ENCODE measurements around the gene IBA57. TPM values are rescaled to one million over a fixed set of nuclear protein-coding genes. Genes with fewer than 3 reads are reported as not detected.

Gene IBA57
- total RNA-seq, 1 experiment from 2014 or later: 4.4 TPM

DNA sequence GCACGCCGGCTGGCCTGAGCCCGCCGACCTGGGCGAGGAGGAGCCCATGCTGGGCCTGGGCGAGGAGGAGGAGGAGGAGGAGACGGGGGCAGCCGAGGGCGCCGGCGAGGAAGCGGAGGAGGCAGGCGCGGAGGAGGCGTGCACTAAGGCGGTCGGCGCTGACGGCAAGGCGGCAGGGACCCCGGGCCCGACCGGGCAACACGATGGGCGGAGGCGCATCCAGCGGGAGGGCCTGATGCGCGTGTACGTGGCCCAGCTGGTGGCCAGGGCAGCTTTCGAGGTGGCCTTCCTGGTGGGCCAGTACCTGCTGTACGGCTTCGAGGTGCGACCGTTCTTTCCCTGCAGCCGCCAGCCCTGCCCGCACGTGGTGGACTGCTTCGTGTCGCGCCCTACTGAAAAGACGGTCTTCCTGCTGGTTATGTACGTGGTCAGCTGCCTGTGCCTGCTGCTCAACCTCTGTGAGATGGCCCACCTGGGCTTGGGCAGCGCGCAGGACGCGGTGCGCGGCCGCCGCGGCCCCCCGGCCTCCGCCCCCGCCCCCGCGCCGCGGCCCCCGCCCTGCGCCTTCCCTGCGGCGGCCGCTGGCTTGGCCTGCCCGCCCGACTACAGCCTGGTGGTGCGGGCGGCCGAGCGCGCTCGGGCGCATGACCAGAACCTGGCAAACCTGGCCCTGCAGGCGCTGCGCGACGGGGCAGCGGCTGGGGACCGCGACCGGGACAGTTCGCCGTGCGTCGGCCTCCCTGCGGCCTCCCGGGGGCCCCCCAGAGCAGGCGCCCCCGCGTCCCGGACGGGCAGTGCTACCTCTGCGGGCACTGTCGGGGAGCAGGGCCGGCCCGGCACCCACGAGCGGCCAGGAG, 7.2 kb upstream of the IBA57 start:
- Histone ChIP-seq H3K4me1 (peaks cover 9% of the 10 kb centered on the region), H3K27ac (no peak overlapping the region), H3K27me3 (no peaks in the 10 kb centered on the region), H3K36me3 (no peaks in the 10 kb centered on the region), H3K9me3 (replicated peaks) (no peaks in the 10 kb centered on the region), H3K4me3 (no peak overlapping the region)
- no peak for DNase-seq

DNA sequence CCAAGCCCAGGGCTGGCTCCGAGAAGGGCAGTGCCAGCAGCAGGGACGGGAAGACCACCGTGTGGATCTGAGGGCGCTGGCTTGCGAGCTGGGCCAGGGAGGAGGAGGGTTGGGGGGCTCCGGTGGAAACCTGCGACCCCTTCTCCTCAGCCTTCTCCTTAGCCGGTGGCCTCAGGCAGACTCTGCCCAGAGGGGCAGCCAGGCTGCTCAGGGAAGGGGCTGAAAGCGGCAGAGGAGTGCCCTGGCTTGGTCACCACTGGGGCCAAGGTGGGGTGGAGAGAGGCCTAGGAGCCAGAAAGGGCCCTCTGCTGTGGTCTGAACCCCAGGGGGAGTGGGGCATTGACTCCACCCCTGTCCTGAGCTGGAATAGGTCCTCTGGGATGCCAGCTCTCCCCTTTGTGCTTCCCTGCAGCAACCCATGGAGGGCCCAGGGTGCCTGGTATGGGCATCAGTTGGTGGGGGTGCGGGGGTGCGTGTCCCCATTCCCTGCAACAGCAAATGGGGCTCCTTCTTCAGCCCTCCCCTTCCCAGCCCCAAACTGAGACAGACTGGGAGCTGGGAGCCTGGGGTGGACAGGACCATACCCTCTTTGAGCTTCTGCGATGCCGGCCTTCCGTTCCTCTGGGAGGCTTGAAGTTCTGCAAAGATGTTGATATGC, 6.5 kb upstream of the IBA57 start:
- Histone ChIP-seq H3K27ac (no peak overlapping the region), H3K27me3 (no peaks in the 10 kb centered on the region), H3K4me3 (no peak overlapping the region), H3K4me1 (peaks cover 9% of the 10 kb centered on the region), H3K9me3 (replicated peaks) (no peaks in the 10 kb centered on the region), H3K36me3 (no peaks in the 10 kb centered on the region)
- DNase-seq: no peak

DNA sequence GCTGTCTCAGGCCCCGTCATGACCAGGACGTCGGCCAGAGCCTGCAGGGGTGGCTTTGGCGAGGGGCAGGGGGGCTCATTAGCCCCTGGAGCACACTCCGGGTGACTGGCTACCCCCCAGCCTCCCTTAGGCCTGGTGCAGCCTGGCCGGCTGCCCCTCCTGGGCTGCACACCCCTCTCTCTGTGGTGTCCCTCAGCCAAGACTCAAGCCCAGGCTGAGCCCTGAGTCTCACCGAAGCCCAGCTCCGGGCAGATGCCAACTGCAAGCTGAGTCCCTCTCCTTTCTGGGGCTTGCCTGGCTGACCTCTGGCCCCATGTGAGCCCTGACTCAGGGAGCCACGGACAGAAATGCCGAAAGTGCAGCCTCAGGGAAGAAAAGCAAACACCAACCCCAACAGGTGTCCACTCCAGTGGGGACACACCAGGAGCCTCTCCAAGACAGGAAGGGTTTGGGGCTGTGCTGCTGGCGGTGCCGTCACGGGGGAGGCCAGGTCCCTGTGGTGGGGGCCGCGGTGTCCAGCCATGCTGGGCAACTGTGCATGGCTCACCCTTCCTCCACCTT, 5.3 kb upstream of the IBA57 start:
- peak in 1 of 2 experiments; percentile 34 for DNase-seq
- no peaks in the 10 kb centered on the region for H3K36me3 ChIP-seq
- H3K9me3 ChIP-seq (replicated peaks): no peaks in the 10 kb centered on the region
- no peak overlapping the region for H3K27ac ChIP-seq
- H3K4me3 ChIP-seq: no peak overlapping the region
- no peaks in the 10 kb centered on the region for H3K27me3 ChIP-seq
- peaks cover 9% of the 10 kb centered on the region for H3K4me1 ChIP-seq

GRCh38 chr1:228161362-228161761, 4.2 kb upstream of the IBA57 start:
- Histone ChIP-seq H3K4me3 (no peak overlapping the region), H3K27me3 (no peaks in the 10 kb centered on the region), H3K27ac (no peak overlapping the region), H3K4me1 (peaks cover 9% of the 10 kb centered on the region), H3K9me3 (replicated peaks) (no peaks in the 10 kb centered on the region), H3K36me3 (no peaks in the 10 kb centered on the region)
- DNase-seq: no peak

DNA sequence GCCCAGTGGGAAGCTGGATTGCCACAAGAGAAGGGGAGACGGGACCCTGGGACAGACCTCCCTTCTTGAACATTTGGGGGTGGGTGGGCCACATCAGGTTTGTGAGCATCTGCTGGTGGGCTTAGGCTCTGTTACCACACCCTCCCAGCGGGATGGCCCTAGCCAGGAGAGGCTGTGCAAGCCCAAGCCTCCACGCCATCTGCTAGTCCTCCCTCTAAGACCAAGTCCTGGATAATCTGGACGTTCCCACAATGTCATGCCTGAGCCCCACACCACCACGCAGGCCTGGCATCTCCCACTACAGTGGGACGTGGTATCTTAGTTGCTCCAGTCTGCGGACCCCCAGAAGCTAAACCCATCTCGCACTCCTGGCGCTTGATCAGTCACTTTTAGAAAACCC, 3.7 kb upstream of the IBA57 start:
- DNase-seq: no peak
- H3K27me3 ChIP-seq: no peaks in the 10 kb centered on the region

DNA sequence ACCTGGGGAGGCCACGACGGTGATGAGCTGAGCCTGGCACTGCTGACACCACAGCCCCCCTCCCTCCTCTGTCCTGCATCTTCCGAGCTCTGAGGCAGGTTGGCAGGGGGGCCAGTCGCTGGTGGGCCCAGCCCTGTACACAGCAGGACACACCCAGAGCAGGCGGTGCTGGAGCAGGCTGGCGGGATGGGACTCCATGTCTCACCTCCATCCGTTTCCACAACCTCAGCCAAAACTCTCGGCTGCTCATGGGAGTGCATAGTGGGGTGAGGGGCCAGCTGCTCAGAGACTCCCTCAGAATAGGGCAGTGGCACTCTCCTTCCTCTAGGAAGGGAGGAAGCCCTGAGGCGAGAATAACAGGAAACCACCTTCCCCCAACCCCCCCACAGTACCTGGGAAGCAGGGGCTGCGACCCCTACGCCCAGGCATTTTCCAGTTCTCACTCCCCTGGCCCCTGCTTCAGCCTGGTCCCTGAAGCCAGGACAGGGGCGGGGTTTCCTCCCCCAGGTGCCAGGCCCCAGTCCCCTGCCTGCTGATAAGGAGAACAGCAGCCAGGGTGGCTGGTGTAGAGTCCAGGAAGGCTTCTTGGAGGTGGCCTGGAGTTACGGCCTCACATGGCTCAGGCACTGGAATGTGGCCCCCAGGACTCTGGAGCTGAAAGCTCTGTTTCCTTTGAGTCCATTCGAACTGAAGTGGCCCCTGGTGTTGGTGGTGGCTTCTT, 3.2 kb upstream of the IBA57 start:
- no peaks in the 10 kb centered on the region for H3K27me3 ChIP-seq
- no peak for DNase-seq
- H3K4me1 ChIP-seq: peaks cover 13% of the 10 kb centered on the region

More for the DNA sequence above, 3.7 kb upstream of the IBA57 start:
- peaks cover 12% of the 10 kb centered on the region for H3K4me1 ChIP-seq
- no peak overlapping the region for H3K27ac ChIP-seq
- no peak overlapping the region for H3K4me3 ChIP-seq
- no peaks in the 10 kb centered on the region for H3K9me3 ChIP-seq (replicated peaks)
- H3K36me3 ChIP-seq: no peaks in the 10 kb centered on the region

DNA sequence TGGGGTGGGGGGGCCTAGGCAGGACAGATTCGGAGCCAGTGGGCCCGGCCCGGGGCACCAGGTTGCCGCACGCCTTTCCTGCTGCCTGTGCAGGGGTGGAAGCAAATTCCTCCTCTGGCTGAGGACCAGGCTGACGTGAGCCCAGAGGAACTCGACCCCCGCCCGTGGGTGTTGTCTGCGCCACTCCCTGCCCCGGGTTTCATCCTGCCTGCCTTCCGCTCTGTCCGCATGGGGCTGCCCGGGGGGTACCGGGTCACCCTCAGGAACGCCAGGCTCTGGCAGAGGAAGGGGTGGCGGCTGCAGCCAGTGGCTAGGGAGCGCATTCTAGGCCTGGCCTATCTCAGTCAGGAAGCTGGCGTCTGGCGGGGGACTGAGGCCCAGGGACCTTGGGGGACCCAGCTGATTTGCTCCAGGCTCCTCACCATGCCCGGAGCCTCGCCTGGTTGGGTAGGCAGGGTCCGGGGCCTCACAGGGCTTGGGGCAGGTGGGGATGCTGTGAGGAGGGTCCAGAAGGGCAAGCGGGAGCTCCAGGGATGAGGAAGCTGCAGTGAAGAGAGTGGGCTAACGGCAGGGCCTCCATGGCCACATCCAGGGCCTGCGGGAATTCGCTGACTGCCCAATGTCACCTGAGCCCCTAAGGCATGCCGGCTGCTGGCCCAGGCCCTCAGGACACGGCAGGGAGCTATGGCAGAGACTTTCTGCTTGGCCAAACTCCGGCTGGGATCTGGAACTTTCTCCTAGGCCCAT, 2.4 kb upstream of the IBA57 start:
- Histone ChIP-seq H3K4me1 (peaks cover 13% of the 10 kb centered on the region), H3K27ac (no peak overlapping the region)

More for the DNA sequence above, 3.2 kb upstream of the IBA57 start:
- Histone ChIP-seq H3K9me3 (replicated peaks) (no peaks in the 10 kb centered on the region), H3K27ac (no peak overlapping the region), H3K36me3 (no peaks in the 10 kb centered on the region), H3K4me3 (no peak overlapping the region)

DNA sequence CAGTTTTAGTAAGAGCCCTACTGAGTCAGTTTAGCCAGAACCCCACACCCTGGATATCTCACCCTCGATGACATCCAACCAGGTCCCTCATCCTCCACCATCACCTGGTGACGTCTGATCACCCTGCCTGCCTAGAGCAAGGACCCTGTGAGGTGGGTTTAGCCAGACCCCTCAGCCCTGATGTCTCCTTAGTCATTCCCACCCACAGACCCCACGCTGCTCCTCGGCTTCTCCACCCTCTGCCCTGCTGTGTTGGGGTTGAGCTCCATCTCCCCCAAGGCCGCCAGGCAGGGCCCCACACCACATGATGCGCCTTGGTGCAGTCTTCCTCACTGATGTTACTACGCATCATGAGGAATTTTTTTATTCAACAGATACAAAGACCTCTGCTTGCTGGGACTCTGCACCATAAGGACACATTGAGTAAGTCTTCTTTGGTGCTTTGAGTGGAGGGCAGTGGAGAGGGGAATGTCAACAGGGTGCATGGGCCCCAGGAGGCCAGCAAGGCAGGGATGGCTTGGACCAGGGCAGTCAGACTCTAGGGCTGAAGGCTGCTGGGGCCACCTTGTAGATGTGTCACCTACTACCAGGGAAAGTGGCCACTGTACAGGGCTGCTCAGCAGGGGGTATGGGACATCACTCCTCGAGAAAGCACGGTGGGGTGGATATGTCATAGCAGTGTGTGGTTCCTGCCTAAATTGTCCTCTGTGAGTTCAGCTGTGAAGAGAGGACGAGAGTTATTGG, 1.7 kb upstream of the IBA57 start:
- DNase-seq: no peak
- H3K4me3 ChIP-seq: no peak overlapping the region
- H3K27ac ChIP-seq: no peak overlapping the region
- H3K36me3 ChIP-seq: no peaks in the 10 kb centered on the region
- H3K4me1 ChIP-seq: peaks cover 13% of the 10 kb centered on the region
- H3K9me3 ChIP-seq (replicated peaks): no peaks in the 10 kb centered on the region
- H3K27me3 ChIP-seq: no peaks in the 10 kb centered on the region

More for the DNA sequence above, 2.4 kb upstream of the IBA57 start:
- Histone ChIP-seq H3K4me3 (no peak overlapping the region), H3K36me3 (no peaks in the 10 kb centered on the region), H3K9me3 (replicated peaks) (no peaks in the 10 kb centered on the region), H3K27me3 (no peaks in the 10 kb centered on the region)
- no peak for DNase-seq

- Histone ChIP-seq H3K4me1 (peaks cover 13% of the 10 kb centered on the region), H3K4me3 (peak overlapping the region; percentile 92), H3K36me3 (no peaks in the 10 kb centered on the region), H3K9me3 (replicated peaks) (no peaks in the 10 kb centered on the region), H3K27me3 (no peaks in the 10 kb centered on the region), H3K27ac (peak overlapping the region; percentile 56)
- no peak for DNase-seq
Observed at GRCh38 chr1:228164561-228165371, 838 bp upstream of the IBA57 start.

DNA sequence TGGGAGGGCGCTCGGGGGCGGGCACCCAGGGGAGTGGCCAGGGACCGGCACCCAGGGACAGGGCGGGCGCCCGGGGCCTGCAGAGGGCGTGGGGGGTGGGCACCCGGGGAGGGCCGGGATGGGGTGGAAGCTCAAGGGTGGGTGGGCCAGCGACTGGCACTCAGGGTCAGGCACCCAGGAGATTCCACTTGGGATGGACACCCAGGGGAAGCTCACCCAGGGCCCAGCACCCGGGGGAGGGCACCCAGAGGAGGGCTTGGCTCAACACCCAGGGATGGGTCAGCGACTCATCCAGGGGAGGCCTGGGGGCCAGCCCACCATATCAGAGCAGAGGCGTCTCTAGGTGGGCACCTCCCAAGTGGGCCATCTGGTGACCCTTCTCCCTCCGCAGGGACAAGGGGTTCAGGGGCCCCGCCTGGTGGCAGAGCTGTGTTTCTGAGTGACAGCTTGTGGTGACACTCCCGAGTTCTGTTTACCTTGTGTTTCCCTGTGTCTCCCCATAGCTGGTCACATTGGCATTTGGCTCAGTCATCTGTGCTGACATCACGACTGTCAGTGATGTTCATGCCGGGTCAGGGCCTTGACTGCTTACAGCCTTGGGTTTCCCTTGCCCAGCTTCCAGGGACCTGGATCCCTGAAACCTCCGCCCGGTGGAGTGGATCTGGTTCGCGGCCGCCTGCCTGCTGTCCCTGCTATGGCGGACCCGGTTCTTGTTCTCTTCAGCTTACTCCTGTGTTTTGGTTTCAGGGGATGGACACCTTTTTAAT, 749 bp downstream of the IBA57 start:
- peak; percentile 54 to 62 for DNase-seq
- Histone ChIP-seq H3K36me3 (no peaks in the 10 kb centered on the region), H3K27ac (peak overlapping the region; percentile 79), H3K4me1 (peaks cover 13% of the 10 kb centered on the region), H3K27me3 (no peaks in the 10 kb centered on the region), H3K9me3 (replicated peaks) (no peaks in the 10 kb centered on the region), H3K4me3 (peak overlapping the region; percentile 92)

DNA sequence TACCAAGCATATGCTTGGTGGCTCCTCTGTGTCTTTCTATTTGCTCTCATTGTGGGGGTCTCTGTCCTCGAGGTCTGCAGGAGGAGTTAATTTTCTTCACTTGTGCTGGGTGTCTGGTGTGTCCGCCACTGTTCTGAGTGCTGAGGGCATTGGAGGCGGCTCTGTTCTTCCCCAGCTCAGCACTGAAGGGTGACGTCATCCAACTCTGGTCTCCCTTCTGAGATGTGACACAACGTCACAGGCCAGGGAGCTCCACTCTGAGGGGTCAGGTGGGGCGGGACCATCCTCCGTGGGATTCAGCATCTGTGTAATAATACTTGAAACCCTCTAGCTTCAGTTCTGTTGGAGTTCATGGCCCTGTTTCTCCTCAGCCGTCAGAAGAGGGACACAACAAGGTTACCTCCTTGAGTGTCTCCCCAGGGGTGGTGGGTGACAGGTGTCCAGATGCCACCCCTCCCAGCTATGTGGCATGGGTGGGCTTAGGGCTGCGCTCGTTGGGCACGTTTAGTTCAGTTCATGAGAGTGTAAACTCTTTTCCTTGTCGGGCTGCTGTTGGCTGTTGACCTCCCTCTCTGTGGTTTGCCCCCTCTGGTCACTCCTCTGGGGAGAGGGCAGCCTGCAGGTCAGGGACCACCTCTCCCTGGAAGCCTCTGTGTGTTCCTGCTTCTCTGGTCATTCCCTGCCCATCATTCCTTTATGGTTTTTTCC, 3.1 kb downstream of the IBA57 start:
- H3K9me3 ChIP-seq (replicated peaks): no peaks in the 10 kb centered on the region
- H3K4me3 ChIP-seq: no peak overlapping the region
- H3K36me3 ChIP-seq: no peaks in the 10 kb centered on the region
- H3K4me1 ChIP-seq: peaks cover 4% of the 10 kb centered on the region; the same call in 1 of the 2 replicates
- no peaks in the 10 kb centered on the region for H3K27me3 ChIP-seq
- no peak for DNase-seq
- no peak overlapping the region for H3K27ac ChIP-seq

DNA sequence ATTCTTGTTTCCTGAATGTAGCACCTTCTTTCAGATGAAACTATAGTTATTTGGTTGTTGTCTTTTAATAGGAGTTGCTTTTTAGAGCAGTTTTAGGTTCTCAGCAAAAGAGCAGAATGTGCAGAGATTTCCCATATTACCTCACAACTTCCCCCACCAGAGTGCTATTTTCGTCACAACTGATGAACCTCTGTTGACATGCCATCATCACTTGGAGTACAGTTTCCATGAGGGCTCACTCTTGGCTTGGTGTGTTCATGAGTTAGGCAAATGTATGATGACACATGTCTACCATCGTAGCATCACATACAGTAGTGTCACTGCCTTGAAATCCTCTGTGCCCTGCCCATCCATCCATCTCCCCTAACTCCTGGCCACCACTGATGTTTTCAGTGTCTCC, 3.7 kb downstream of the IBA57 start:
- Histone ChIP-seq H3K27me3 (no peaks in the 10 kb centered on the region), H3K27ac (no peak overlapping the region), H3K9me3 (replicated peaks) (no peaks in the 10 kb centered on the region), H3K36me3 (no peaks in the 10 kb centered on the region), H3K4me3 (no peak overlapping the region), H3K4me1 (peaks cover 4% of the 10 kb centered on the region; the same call in 1 of the 2 replicates)
- DNase-seq: no peak

All from SJCRH30 (cell line).